ENCODE results near the gene MAP3K7CL.

- TF ChIP-seq, protein P1, sequence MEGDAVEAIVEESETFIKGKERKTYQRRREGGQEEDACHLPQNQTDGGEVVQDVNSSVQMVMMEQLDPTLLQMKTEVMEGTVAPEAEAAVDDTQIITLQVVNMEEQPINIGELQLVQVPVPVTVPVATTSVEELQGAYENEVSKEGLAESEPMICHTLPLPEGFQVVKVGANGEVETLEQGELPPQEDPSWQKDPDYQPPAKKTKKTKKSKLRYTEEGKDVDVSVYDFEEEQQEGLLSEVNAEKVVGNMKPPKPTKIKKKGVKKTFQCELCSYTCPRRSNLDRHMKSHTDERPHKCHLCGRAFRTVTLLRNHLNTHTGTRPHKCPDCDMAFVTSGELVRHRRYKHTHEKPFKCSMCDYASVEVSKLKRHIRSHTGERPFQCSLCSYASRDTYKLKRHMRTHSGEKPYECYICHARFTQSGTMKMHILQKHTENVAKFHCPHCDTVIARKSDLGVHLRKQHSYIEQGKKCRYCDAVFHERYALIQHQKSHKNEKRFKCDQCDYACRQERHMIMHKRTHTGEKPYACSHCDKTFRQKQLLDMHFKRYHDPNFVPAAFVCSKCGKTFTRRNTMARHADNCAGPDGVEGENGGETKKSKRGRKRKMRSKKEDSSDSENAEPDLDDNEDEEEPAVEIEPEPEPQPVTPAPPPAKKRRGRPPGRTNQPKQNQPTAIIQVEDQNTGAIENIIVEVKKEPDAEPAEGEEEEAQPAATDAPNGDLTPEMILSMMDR (IDR thresholded peaks at IDR 0.05) = no peak
- TF ChIP-seq POLR2A (IDR thresholded peaks at IDR 0.05) (no peak), POLR2AphosphoS5 (IDR thresholded peaks at IDR 0.05) (no peak), EP300 (IDR thresholded peaks at IDR 0.05) (no peak)
Measured at GRCh38 chr21:29201186-29201585, 70.7 kb downstream of the MAP3K7CL start.

Measured in upper lobe of left lung (tissue), 4 donors.